Upper lobe of left lung (tissue), 4 donors: ENCODE results near the gene CCL18.

ENCODE experiments used
- EP300 ChIP-seq, 4 donors: sonication (generic); formaldehyde crosslinking; IDR thresholded peaks; one replicate each; pipeline ENCODE4 v1.5.1; 2017; ENCODE audit warnings: antibody characterized with exemption in 4 of 4, control low read depth in 2 of 4
- TF ChIP-seq, protein P1 (sequence below), 6 experiments: fragments of 450-650 bp in 4 of 6; fragments of 200-600 bp in 2 of 6; sonication (generic) in 2 of 6; IDR thresholded peaks; one replicate each; pipeline ENCODE4 v1.5.1; 2016 to 2019; ENCODE audit warnings: antibody characterized with exemption in 6 of 6

DNA sequence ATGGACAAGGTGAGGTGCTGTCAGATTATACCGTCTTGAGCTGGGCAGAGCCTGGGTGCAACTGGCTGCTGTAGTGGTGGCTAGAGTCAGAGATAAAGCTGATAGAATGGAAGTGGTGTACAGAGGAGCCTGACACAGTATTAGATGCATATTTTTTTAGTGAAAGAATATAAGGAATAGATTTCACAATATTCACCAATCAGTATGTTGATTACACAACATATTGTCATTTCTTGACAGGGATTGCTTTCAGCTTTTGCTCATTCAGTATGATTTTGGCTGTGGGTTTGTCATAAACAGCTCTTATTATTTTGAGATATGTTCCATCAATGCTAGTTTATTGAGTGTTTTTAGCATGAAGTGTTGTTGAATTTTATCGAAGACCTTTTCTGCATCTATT lies 44.6 kb upstream of the CCL18 start:
- no peak for TF ChIP-seq EP300 (IDR thresholded peaks at IDR 0.05)
- TF ChIP-seq, protein P1, sequence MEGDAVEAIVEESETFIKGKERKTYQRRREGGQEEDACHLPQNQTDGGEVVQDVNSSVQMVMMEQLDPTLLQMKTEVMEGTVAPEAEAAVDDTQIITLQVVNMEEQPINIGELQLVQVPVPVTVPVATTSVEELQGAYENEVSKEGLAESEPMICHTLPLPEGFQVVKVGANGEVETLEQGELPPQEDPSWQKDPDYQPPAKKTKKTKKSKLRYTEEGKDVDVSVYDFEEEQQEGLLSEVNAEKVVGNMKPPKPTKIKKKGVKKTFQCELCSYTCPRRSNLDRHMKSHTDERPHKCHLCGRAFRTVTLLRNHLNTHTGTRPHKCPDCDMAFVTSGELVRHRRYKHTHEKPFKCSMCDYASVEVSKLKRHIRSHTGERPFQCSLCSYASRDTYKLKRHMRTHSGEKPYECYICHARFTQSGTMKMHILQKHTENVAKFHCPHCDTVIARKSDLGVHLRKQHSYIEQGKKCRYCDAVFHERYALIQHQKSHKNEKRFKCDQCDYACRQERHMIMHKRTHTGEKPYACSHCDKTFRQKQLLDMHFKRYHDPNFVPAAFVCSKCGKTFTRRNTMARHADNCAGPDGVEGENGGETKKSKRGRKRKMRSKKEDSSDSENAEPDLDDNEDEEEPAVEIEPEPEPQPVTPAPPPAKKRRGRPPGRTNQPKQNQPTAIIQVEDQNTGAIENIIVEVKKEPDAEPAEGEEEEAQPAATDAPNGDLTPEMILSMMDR (IDR thresholded peaks at IDR 0.05), result no peak
